ENCODE measurements around the gene FOXF2. TPM values are rescaled to one million over a fixed set of nuclear protein-coding genes. Genes with fewer than 3 reads are reported as not detected.

Gene FOXF2
- total and polyA plus RNA-seq, 10 of the 15 experiments (the other 5 are each of a cell fraction or from before 2014, with no cell fraction given), result not detected

GRCh38 chr6:1424306-1424927 lies 35.0 kb downstream of the FOXF2 start (continued):
- peak; percentile 60 to 74 (median 73) for TF ChIP-seq CTCF (IDR thresholded peaks at IDR 0.05 in 2 of 3, conservative IDR thresholded peaks at IDR 0.05 in 1 of 3; ENCODE audit: control insufficient read depth in 2 of 3, extremely low read depth in 1 of 3, insufficient read depth in 1 of 3, low read depth in 3 of 3, low read length in 3 of 3)
- 0 out of 2 replicates have a peak, but pooled peaks have one; percentile 12 for TF ChIP-seq YY1 (IDR thresholded peaks at IDR 0.05; ENCODE audit: low read depth, low read length)

- no peak for FAIRE-seq
- DNase-seq (ENCODE audit: low read depth, low spot score), result no peak
- H3K4me1 ChIP-seq (ENCODE audit: control insufficient read depth, insufficient read depth, low read length), result no peaks in the 10 kb centered on the region
- no peak overlapping the region for H2AFZ ChIP-seq (ENCODE audit: control insufficient read depth, low read depth, low read length)
- H3K4me2 ChIP-seq (ENCODE audit: control insufficient read depth, insufficient read depth), result no peak overlapping the region
- POLR2A ChIA-PET, result no interaction called here
- H4K20me1 ChIP-seq (ENCODE audit: control insufficient read depth, insufficient read depth), result no peaks in the 10 kb centered on the region
- WGBS (ENCODE audit: insufficient coverage, insufficient replicate concordance, low lambda C conversion rate, missing lambda C conversion rate), result 17% methylated on average over 10 of the region's 10 CpGs
- SMC1A ChIA-PET (ENCODE audit: uncharacterized antibody, unreplicated experiment), result no interaction called here
- peaks cover 0 to 2% of the 10 kb centered on the region in 2 experiments; a peak in 2 of 4 replicates for H3K27me3 ChIP-seq (replicated peaks in 1 of 2; ENCODE audit: control insufficient read depth in 2 of 2, insufficient read depth in 2 of 2, low read length in 1 of 2)
- in situ Hi-C loops (cut with MboI), result no loop called here
- no peaks in the 10 kb centered on the region for H3K79me2 ChIP-seq (ENCODE audit: control insufficient read depth, insufficient read depth, low read length)
- CTCF ChIA-PET, result interaction anchor here (1.5 to 6.7 kb wide), 4 partner anchors 10 to 834 kb away, joined by 3 to 41 read pairs (median 8); no protein-coding TSS in a partner anchor
- BruUV-seq (replicated peaks), result no TSS peak
- RAD21 ChIA-PET (ENCODE audit: unreplicated experiment), result interaction anchor here (0.9 kb wide), 1 partner anchor 10 kb away, joined by 4 read pairs; no protein-coding TSS in a partner anchor
- ATAC-seq, result no peak
- no peak overlapping the region for H3K4me3 ChIP-seq
- no peaks in the 10 kb centered on the region for H3K36me3 ChIP-seq (ENCODE audit: control insufficient read depth in 2 of 2, insufficient read depth in 2 of 2, low read length in 1 of 2)
- no peak overlapping the region for H3K9ac ChIP-seq (ENCODE audit: control insufficient read depth, insufficient read depth, low read length)
- TF ChIP-seq GATAD2B (conservative IDR thresholded peaks at IDR 0.05; ENCODE audit: low read depth) (no peak), SREBF1 (IDR thresholded peaks at IDR 0.05; ENCODE audit: low read length) (no peak), EZH2 (IDR thresholded peaks at IDR 0.05; ENCODE audit: borderline replicate concordance, control insufficient read depth, low read depth, low read length) (no peak), REST (IDR thresholded peaks at IDR 0.05; ENCODE audit: low read depth, low read length) (no peak), WRNIP1 (IDR thresholded peaks at IDR 0.05; ENCODE audit: borderline replicate concordance, low read depth, low read length) (no peak), SMAD5 (IDR thresholded peaks at IDR 0.05; ENCODE audit: low read depth) (no peak), JUND (IDR thresholded peaks at IDR 0.05; ENCODE audit: low read depth, low read length) (no peak)
- no peak overlapping the region for H3K27ac ChIP-seq (ENCODE audit: control insufficient read depth, insufficient read depth)
- intact Hi-C loops (cut with micrococcal nuclease; ENCODE audit: unreplicated experiment), result no loop called here
- H3K9me3 ChIP-seq (replicated peaks; ENCODE audit: control insufficient read depth, insufficient read depth, low read length), result no peaks in the 10 kb centered on the region
These were observed 37.0 kb downstream of the FOXF2 start for GRCh38 chr6:1426416-1426815.
